SW 1271 (cell line): ENCODE data around the gene NAIF1.
"Not testable (repeated sequence)": the region's sequence is repeated elsewhere in the genome, so short reads cannot be mapped to it uniquely, and the experiment has no call there.

Experiments
- DNase-seq, 2 experiments: peaks; one replicate each; lab custom pipeline; 2025; lab: John Stamatoyannopoulos, UW

Gene NAIF1

GRCh38 chr9:128059365-128059983, 7.6 kb downstream of the NAIF1 start:
- no peak for DNase-seq

- no peak for DNase-seq
Observed at GRCh38 chr9:128057724-128058409, 9.3 kb downstream of the NAIF1 start.

GRCh38 chr9:128056887-128057723, 10.0 kb downstream of the NAIF1 start:
- DNase-seq = no peak

GRCh38 chr9:128056086-128056485, 11.0 kb downstream of the NAIF1 start:
- DNase-seq = no peak

GRCh38 chr9:128055344-128056040, 11.6 kb downstream of the NAIF1 start:
- no peak for DNase-seq

- DNase-seq = no peak
Observed at GRCh38 chr9:128054087-128054486, 13.0 kb downstream of the NAIF1 start.

GRCh38 chr9:128053560-128053959, 13.6 kb downstream of the NAIF1 start:
- DNase-seq = no peak

GRCh38 chr9:128051932-128052709, 15.0 kb downstream of the NAIF1 start:
- DNase-seq = no peak

- no peak for DNase-seq
Observed at GRCh38 chr9:128049843-128050242, 17.3 kb downstream of the NAIF1 start.

- DNase-seq = no peak
Observed at GRCh38 chr9:128048663-128049062, 18.5 kb downstream of the NAIF1 start.

- no peak for DNase-seq
Observed at GRCh38 chr9:128047231-128047630, 19.9 kb downstream of the NAIF1 start.

GRCh38 chr9:128045831-128046230, 21.3 kb downstream of the NAIF1 start:
- no peak for DNase-seq

GRCh38 chr9:128045409-128045808, 21.7 kb downstream of the NAIF1 start:
- DNase-seq = not testable (repeated sequence)

GRCh38 chr9:128043467-128043868, 23.7 kb downstream of the NAIF1 start:
- no peak for DNase-seq

- DNase-seq = no peak
Observed at GRCh38 chr9:128042043-128042442, 25.1 kb downstream of the NAIF1 start.

- not testable (repeated sequence) for DNase-seq
Observed at GRCh38 chr9:128040783-128041182, 26.3 kb downstream of the NAIF1 start.

- DNase-seq = not testable (repeated sequence)
Observed at GRCh38 chr9:128036522-128036921, 30.6 kb downstream of the NAIF1 start.

GRCh38 chr9:128034821-128035652, 32.1 kb downstream of the NAIF1 start:
- DNase-seq = peak; percentile 38 to 69

GRCh38 chr9:128033609-128034008, 33.5 kb downstream of the NAIF1 start:
- DNase-seq = no peak

GRCh38 chr9:128027705-128028104, 39.4 kb downstream of the NAIF1 start:
- no peak for DNase-seq
